Endodermal cell (in vitro differentiated cells): ENCODE measurements around the gene GLIS1. TPM values are rescaled to one million over a fixed set of nuclear protein-coding genes. Genes with fewer than 3 reads are reported as not detected.

Experiments
- DNase-seq: peaks from one replicate; pipeline ENCODE4 v3.0.0-alpha.2; 2017
- H3K27ac ChIP-seq: 2 replicates; pipeline ENCODE4 v1.5.1; 2013; ENCODE audit warnings: mild to moderate bottlenecking, low read depth, low read length, moderate library complexity
- H3K27me3 ChIP-seq: 2 replicates; pipeline ENCODE4 v1.6.1; 2013; ENCODE audit warnings: mild to moderate bottlenecking, low read length, moderate library complexity; ENCODE audit not compliant: insufficient read depth, control insufficient read depth, poor library complexity, severe bottlenecking
- H3K36me3 ChIP-seq: 2 replicates; pipeline ENCODE4 v1.7.0; 2013; ENCODE audit warnings: mild to moderate bottlenecking, low read length, moderate library complexity; ENCODE audit not compliant: control insufficient read depth, insufficient read depth
- H3K4me1 ChIP-seq: one replicate; pipeline ENCODE4 v1.7.0; 2013; ENCODE audit warnings: low read length; ENCODE audit not compliant: control insufficient read depth, insufficient read depth
- H3K4me3 ChIP-seq: 2 replicates; pipeline ENCODE4 v1.5.1; 2013; ENCODE audit warnings: mild to moderate bottlenecking, low read length, moderate library complexity
- H3K9ac ChIP-seq: 2 replicates; pipeline ENCODE4 v1.6.1; 2013; ENCODE audit warnings: mild to moderate bottlenecking, low read length, moderate library complexity; ENCODE audit not compliant: poor library complexity, severe bottlenecking; ENCODE audit errors: extremely low read depth
- H3K9me3 ChIP-seq: 2 replicates; pipeline ENCODE4 v1.6.1; 2013; ENCODE audit warnings: mild to moderate bottlenecking, low read length, moderate library complexity; ENCODE audit not compliant: control insufficient read depth
- H3K27ac Mint-ChIP-seq: 2 replicates; pipeline ENCODE4 v1.8.0; 2020; ENCODE audit warnings: mixed read lengths
- H3K27me3 Mint-ChIP-seq: 2 replicates; pipeline ENCODE4 v1.8.0; 2021; ENCODE audit warnings: mild to moderate bottlenecking, mixed read lengths; ENCODE audit not compliant: insufficient read depth
- H3K36me3 Mint-ChIP-seq: 2 replicates; pipeline ENCODE4 v1.8.0; 2020; ENCODE audit warnings: low read depth, mixed read lengths
- H3K4me1 Mint-ChIP-seq: 2 replicates; pipeline ENCODE4 v1.8.0; 2020; ENCODE audit warnings: mixed read lengths
- H3K4me3 Mint-ChIP-seq: 2 replicates; pipeline ENCODE4 v1.8.0; 2020; ENCODE audit warnings: mild to moderate bottlenecking, moderate library complexity, mixed read lengths
- H3K9me3 Mint-ChIP-seq: 2 replicates; pipeline ENCODE4 v1.8.0; 2020; ENCODE audit warnings: mild to moderate bottlenecking, mixed read lengths
- WGBS, 2 experiments: methylation state at CpG; one replicate each; pipeline versions ENCODE4 v1.1.5 to v1.1.7; 2013; ENCODE audit warnings: missing lambda C conversion rate in 2 of 2, mixed read lengths in 1 of 2; ENCODE audit not compliant: insufficient coverage in 1 of 2, insufficient read length in 1 of 2; 5-methylcytosine and 5-hydroxymethylcytosine counted together
- total RNA-seq, 2 donors: library from RNA; stranded (reverse); fragmentation: NEBNext Ultra II Directional in 1 of 2; extraction: Animal tissue kit (Norgen Biotek cat#: 25700) in 1 of 2; gene quantifications; 2 replicates in 1 of 2; 3 replicates in 1 of 2; pipeline ENCODE4 v1.2.1, GENCODE V29; 2021
- TF ChIP-seq, protein P1 (sequence below): fragments of 200-600 bp; sonication (generic); conservative IDR thresholded peaks from 2 replicates; pipeline ENCODE4 v1.5.0; 2021; ENCODE audit warnings: antibody characterized with exemption, mild to moderate bottlenecking

GLIS1 gene
- total RNA-seq, 2 donors from 2014 or later: 2.1 to 3.9 TPM

DNA sequence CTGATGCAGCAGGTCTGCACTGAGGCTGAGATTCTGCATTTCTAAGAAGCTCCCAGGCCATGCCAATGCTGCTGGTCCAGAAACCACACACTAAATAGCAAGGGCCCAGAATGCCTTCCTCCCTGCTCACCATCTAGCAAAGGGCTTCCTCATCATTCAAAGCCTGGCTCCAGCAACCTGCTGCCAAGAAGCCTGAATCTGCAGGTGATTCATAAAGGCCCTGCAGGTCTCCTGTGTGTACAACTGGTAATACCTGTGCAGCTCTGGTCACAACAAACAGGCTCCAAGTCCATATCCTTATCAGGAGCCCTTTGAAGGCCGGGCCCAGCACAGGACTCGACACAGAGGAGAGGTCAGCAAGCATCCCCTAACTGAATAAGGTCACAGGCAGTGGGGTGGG lies 26.7 kb downstream of the GLIS1 start:
- no peak overlapping the region for H3K4me3 ChIP-seq
- no peaks in the 10 kb centered on the region for H3K4me1 ChIP-seq
- H3K36me3 ChIP-seq: no peaks in the 10 kb centered on the region
- Mint-ChIP-seq H3K4me1 (peaks cover 8% of the 10 kb centered on the region), H3K36me3 (no peaks in the 10 kb centered on the region), H3K4me3 (no peak overlapping the region), H3K9me3 (no peaks in the 10 kb centered on the region), H3K27ac (no peak overlapping the region), H3K27me3 (no peaks in the 10 kb centered on the region)
- H3K9me3 ChIP-seq: no peaks in the 10 kb centered on the region
- H3K9ac ChIP-seq: no peak overlapping the region
- no peak overlapping the region for H3K27ac ChIP-seq
- DNase-seq: no peak
- no peaks in the 10 kb centered on the region for H3K27me3 ChIP-seq
- TF ChIP-seq, protein P1, sequence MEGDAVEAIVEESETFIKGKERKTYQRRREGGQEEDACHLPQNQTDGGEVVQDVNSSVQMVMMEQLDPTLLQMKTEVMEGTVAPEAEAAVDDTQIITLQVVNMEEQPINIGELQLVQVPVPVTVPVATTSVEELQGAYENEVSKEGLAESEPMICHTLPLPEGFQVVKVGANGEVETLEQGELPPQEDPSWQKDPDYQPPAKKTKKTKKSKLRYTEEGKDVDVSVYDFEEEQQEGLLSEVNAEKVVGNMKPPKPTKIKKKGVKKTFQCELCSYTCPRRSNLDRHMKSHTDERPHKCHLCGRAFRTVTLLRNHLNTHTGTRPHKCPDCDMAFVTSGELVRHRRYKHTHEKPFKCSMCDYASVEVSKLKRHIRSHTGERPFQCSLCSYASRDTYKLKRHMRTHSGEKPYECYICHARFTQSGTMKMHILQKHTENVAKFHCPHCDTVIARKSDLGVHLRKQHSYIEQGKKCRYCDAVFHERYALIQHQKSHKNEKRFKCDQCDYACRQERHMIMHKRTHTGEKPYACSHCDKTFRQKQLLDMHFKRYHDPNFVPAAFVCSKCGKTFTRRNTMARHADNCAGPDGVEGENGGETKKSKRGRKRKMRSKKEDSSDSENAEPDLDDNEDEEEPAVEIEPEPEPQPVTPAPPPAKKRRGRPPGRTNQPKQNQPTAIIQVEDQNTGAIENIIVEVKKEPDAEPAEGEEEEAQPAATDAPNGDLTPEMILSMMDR: no peak
- WGBS, 2 experiments: 95% methylated on average over 2 of the region's 2 CpGs; no CpG with 5 or more reads in 1 of the 2 experiments

- Mint-ChIP-seq H3K27me3 (no peaks in the 10 kb centered on the region), H3K9me3 (no peaks in the 10 kb centered on the region), H3K36me3 (no peaks in the 10 kb centered on the region), H3K27ac (no peak overlapping the region), H3K4me3 (no peak overlapping the region), H3K4me1 (peaks cover 18% of the 10 kb centered on the region)
- no peaks in the 10 kb centered on the region for H3K9me3 ChIP-seq
- H3K4me3 ChIP-seq: no peak overlapping the region
- H3K36me3 ChIP-seq: no peaks in the 10 kb centered on the region
- H3K9ac ChIP-seq: no peak overlapping the region
- 90% methylated on average over 8 of the region's 8 CpGs; no CpG with 5 or more reads in 1 of the 2 experiments for WGBS, 2 experiments
- TF ChIP-seq, protein P1: no peak
- no peak overlapping the region for H3K27ac ChIP-seq
- no peaks in the 10 kb centered on the region for H3K4me1 ChIP-seq
- no peak for DNase-seq
- H3K27me3 ChIP-seq: no peaks in the 10 kb centered on the region
Observed at GRCh38 chr1:53710584-53710983, 28.4 kb downstream of the GLIS1 start.

GRCh38 chr1:53708687-53709086 lies 30.3 kb downstream of the GLIS1 start:
- no peaks in the 10 kb centered on the region for H3K36me3 Mint-ChIP-seq
- DNase-seq: no peak
- no peak overlapping the region for H3K27ac ChIP-seq
- TF ChIP-seq, protein P1: no peak
- no peaks in the 10 kb centered on the region for H3K9me3 Mint-ChIP-seq
- H3K27me3 Mint-ChIP-seq: no peaks in the 10 kb centered on the region
- H3K9ac ChIP-seq: no peak overlapping the region
- H3K27me3 ChIP-seq: no peaks in the 10 kb centered on the region
- H3K4me1 Mint-ChIP-seq: peaks cover 30% of the 10 kb centered on the region
- H3K36me3 ChIP-seq: no peaks in the 10 kb centered on the region
- no peaks in the 10 kb centered on the region for H3K4me1 ChIP-seq
- H3K27ac Mint-ChIP-seq: no peak overlapping the region
- 89 to 100% methylated on average over 1 to 3 of the region's 3 CpGs for WGBS, 2 experiments
- no peak overlapping the region for H3K4me3 ChIP-seq
- H3K4me3 Mint-ChIP-seq: no peak overlapping the region
- no peaks in the 10 kb centered on the region for H3K9me3 ChIP-seq
